ENCODE data around the gene ANP32A.

ANP32A gene

GRCh38 chr15:68797599-68798345, 22.9 kb downstream of the ANP32A start:
- no peak for DNase-seq

- DNase-seq, result no peak
Observed at GRCh38 chr15:68797191-68797590, 23.5 kb downstream of the ANP32A start.

- no peak for DNase-seq
Observed at GRCh38 chr15:68796576-68796975, 24.1 kb downstream of the ANP32A start.

GRCh38 chr15:68795298-68795848, 25.3 kb downstream of the ANP32A start:
- DNase-seq, result no peak

- DNase-seq, result no peak
Observed at GRCh38 chr15:68794863-68795262, 25.8 kb downstream of the ANP32A start.

GRCh38 chr15:68794307-68794706, 26.4 kb downstream of the ANP32A start:
- DNase-seq, result no peak

- DNase-seq, result no peak
Observed at GRCh38 chr15:68793776-68794175, 26.9 kb downstream of the ANP32A start.

GRCh38 chr15:68792901-68793766, 27.6 kb downstream of the ANP32A start:
- no peak for DNase-seq

GRCh38 chr15:68791431-68792283, 29.0 kb downstream of the ANP32A start:
- DNase-seq, result no peak

GRCh38 chr15:68790910-68791309, 29.8 kb downstream of the ANP32A start:
- no peak for DNase-seq

GRCh38 chr15:68790242-68790575, 30.5 kb downstream of the ANP32A start:
- DNase-seq, result no peak

- DNase-seq, result no peak
Observed at GRCh38 chr15:68789534-68790241, 31.0 kb downstream of the ANP32A start.

- no peak for DNase-seq
Observed at GRCh38 chr15:68789091-68789490, 31.6 kb downstream of the ANP32A start.

GRCh38 chr15:68788264-68788624, 32.5 kb downstream of the ANP32A start:
- no peak for DNase-seq

GRCh38 chr15:68787609-68788263, 33.0 kb downstream of the ANP32A start:
- DNase-seq, result no peak

GRCh38 chr15:68786753-68787152, 33.9 kb downstream of the ANP32A start:
- DNase-seq, result no peak

- DNase-seq, result no peak
Observed at GRCh38 chr15:68785541-68785940, 35.2 kb downstream of the ANP32A start.

- no peak for DNase-seq
Observed at GRCh38 chr15:68784206-68784605, 36.5 kb downstream of the ANP32A start.

GRCh38 chr15:68783226-68784058, 37.3 kb downstream of the ANP32A start:
- DNase-seq, result no peak

- DNase-seq, result no peak
Observed at GRCh38 chr15:68782589-68783161, 38.0 kb downstream of the ANP32A start.
